GM23338 (cell line): ENCODE data around the gene ILK. TPM values are rescaled to one million over a fixed set of nuclear protein-coding genes. Genes with fewer than 3 reads are reported as not detected.

Experiments used
- ATAC-seq: fragments of 200-7000 bp; cut with Tn5 transposase; 3 replicates; pipeline ENCODE4 v1.9.1; 2020
- DNase-seq: peaks from one replicate; pipeline ENCODE4 v3.0.0-alpha.2; 2015; ENCODE audit warnings: low spot score
- H2AFZ ChIP-seq: fragments of 200-600 bp; sonication (generic); 2 replicates; pipeline ENCODE4 v1.8.0; 2016; ENCODE audit warnings: antibody characterized with exemption, mild to moderate bottlenecking, moderate library complexity
- H3F3A ChIP-seq: fragments of 200-600 bp; sonication (generic); replicated peaks from 2 replicates; pipeline ENCODE4 v1.8.0; 2017; ENCODE audit warnings: antibody characterized with exemption, mixed run types, low read depth
- H3K27ac ChIP-seq: fragments of 200-600 bp; sonication (generic); 2 replicates; pipeline ENCODE4 v1.6.1; 2016; ENCODE audit warnings: low read depth
- H3K27me3 ChIP-seq: fragments of 200-600 bp; sonication (generic); 2 replicates; pipeline ENCODE4 v1.8.0; 2016; ENCODE audit warnings: mild to moderate bottlenecking, mixed run types, moderate library complexity; ENCODE audit not compliant: insufficient read depth
- H3K36me3 ChIP-seq: fragments of 200-600 bp; sonication (generic); 2 replicates; pipeline ENCODE4 v1.8.0; 2016; ENCODE audit warnings: mild to moderate bottlenecking; ENCODE audit not compliant: insufficient read depth
- H3K4me1 ChIP-seq: fragments of 200-600 bp; sonication (generic); 2 replicates; pipeline ENCODE4 v1.8.0; 2016; ENCODE audit warnings: mild to moderate bottlenecking, moderate library complexity; ENCODE audit not compliant: insufficient read depth
- H3K4me2 ChIP-seq: fragments of 200-600 bp; sonication (generic); 2 replicates; pipeline ENCODE4 v1.7.1; 2017; ENCODE audit warnings: mixed run types
- H3K4me3 ChIP-seq: fragments of 200-600 bp; sonication (generic); 2 replicates; pipeline ENCODE4 v1.6.1; 2016; ENCODE audit warnings: mixed run types
- H3K79me2 ChIP-seq: fragments of 200-600 bp; sonication (generic); replicated peaks from 2 replicates; pipeline ENCODE4 v1.8.0; 2017; ENCODE audit warnings: mild to moderate bottlenecking; ENCODE audit not compliant: insufficient read depth
- H3K9me2 ChIP-seq: fragments of 200-600 bp; sonication (generic); 2 replicates; pipeline ENCODE4 v1.8.0; 2017; ENCODE audit not compliant: insufficient read depth
- H4K20me1 ChIP-seq: fragments of 200-600 bp; sonication (generic); replicated peaks from 2 replicates; pipeline ENCODE4 v1.8.0; 2017; ENCODE audit warnings: mild to moderate bottlenecking; ENCODE audit not compliant: insufficient read depth
- H3K27ac Mint-ChIP-seq: 2 replicates; pipeline ENCODE4 v1.8.0; 2020; ENCODE audit warnings: inconsistent platforms, mild to moderate bottlenecking, moderate library complexity, mixed read lengths
- H3K27me3 Mint-ChIP-seq: 3 replicates; pipeline ENCODE4 v1.8.0; 2022; ENCODE audit warnings: low read depth, mild to moderate bottlenecking, moderate library complexity, mixed read lengths, inconsistent platforms; ENCODE audit not compliant: insufficient read depth, poor library complexity
- H3K36me3 Mint-ChIP-seq: 3 replicates; pipeline ENCODE4 v1.8.0; 2021; ENCODE audit warnings: low read depth, mild to moderate bottlenecking, inconsistent platforms, moderate library complexity, mixed read lengths
- H3K4me1 Mint-ChIP-seq: 3 replicates; pipeline ENCODE4 v1.8.0; 2020; ENCODE audit warnings: mild to moderate bottlenecking, inconsistent platforms, mixed read lengths
- H3K4me3 Mint-ChIP-seq: 3 replicates; pipeline ENCODE4 v1.8.0; 2021; ENCODE audit warnings: moderate library complexity, mild to moderate bottlenecking, inconsistent platforms, mixed read lengths
- H3K9me3 Mint-ChIP-seq: 3 replicates; pipeline ENCODE4 v1.8.0; 2020; ENCODE audit warnings: moderate library complexity, mild to moderate bottlenecking, inconsistent platforms, mixed read lengths
- CREB1 ChIP-seq: fragments of 250-450 bp; sonication (Bioruptor Pico); IDR thresholded peaks from 2 replicates; pipeline ENCODE4 v1.5.0; 2020; ENCODE audit warnings: low read depth, mild to moderate bottlenecking, moderate library complexity
- CTCF ChIP-seq, 2 experiments: fragments of 200-600 bp in 1 of 2; sonication (generic) in 1 of 2; conservative IDR thresholded peaks; 2 replicates each; pipeline versions ENCODE4 v1.5.1 to v1.6.1; 2016 to 2017; ENCODE audit warnings: antibody characterized with exemption in 2 of 2, low read depth in 2 of 2, mild to moderate bottlenecking in 2 of 2, moderate library complexity in 1 of 2
- EZH2 ChIP-seq: fragments of 200-600 bp; sonication (generic); IDR thresholded peaks from one replicate; pipeline ENCODE4 v1.8.0; 2017; ENCODE audit warnings: antibody characterized with exemption, mild to moderate bottlenecking, low read depth; ENCODE audit not compliant: unreplicated experiment
- EZH2phosphoT487 ChIP-seq: fragments of 200-600 bp; sonication (generic); IDR thresholded peaks from one replicate; pipeline ENCODE4 v1.8.1; 2018; ENCODE audit warnings: antibody characterized with exemption; ENCODE audit not compliant: unreplicated experiment
- JUNB ChIP-seq: IDR thresholded peaks from one replicate; pipeline ENCODE4 v1.6.1; 2016; ENCODE audit warnings: antibody characterized with exemption; ENCODE audit not compliant: unreplicated experiment
- NANOG ChIP-seq: IDR thresholded peaks from 2 replicates; pipeline ENCODE4 v1.6.1; 2016; ENCODE audit warnings: antibody characterized with exemption, borderline replicate concordance
- POLR2AphosphoS5 ChIP-seq: IDR thresholded peaks from 2 replicates; pipeline ENCODE4 v1.6.1; 2016; ENCODE audit warnings: antibody characterized with exemption, low read depth
- REST ChIP-seq: IDR thresholded peaks from one replicate; pipeline ENCODE4 v1.6.1; 2018; ENCODE audit warnings: antibody characterized with exemption; ENCODE audit not compliant: unreplicated experiment
- STAT1 ChIP-seq: IDR thresholded peaks from one replicate; pipeline ENCODE4 v1.6.1; 2016; ENCODE audit warnings: antibody characterized with exemption; ENCODE audit not compliant: unreplicated experiment
- ZNF114 ChIP-seq: fragments of 250-450 bp; sonication (Bioruptor Pico); IDR thresholded peaks from 2 replicates; pipeline ENCODE4 v1.5.0; 2020; ENCODE audit warnings: mild to moderate bottlenecking, moderate library complexity
- ZNF331 ChIP-seq: fragments of 250-450 bp; sonication (Bioruptor Pico); IDR thresholded peaks from 2 replicates; pipeline ENCODE4 v1.5.0; 2020; ENCODE audit warnings: low read depth, mild to moderate bottlenecking, moderate library complexity
- ZNF462 ChIP-seq: fragments of 250-450 bp; sonication (Bioruptor Pico); IDR thresholded peaks from 2 replicates; pipeline ENCODE4 v1.5.0; 2020; ENCODE audit warnings: mild to moderate bottlenecking, moderate library complexity
- polyA plus RNA-seq: library from polyadenylated mRNA; unstranded; fragments of >200 nt; fragmentation: Nextera tagmentation; extraction: Ambion mirVana; gene quantifications from 2 replicates; pipeline ENCODE4 v1.2.1, GENCODE V29; 2016
- total RNA-seq: library from RNA; depleted of rRNA; stranded (reverse); fragments of >200 nt; shearing (Covaris generic); gene quantifications from 2 replicates; pipeline ENCODE4 v1.2.3, GENCODE V29; 2014
- TF ChIP-seq, protein P1 (sequence below): IDR thresholded peaks from 2 replicates; pipeline ENCODE4 v1.6.1; 2016; ENCODE audit warnings: antibody characterized with exemption

Gene ILK
- total and polyA plus RNA-seq, 2 experiments from 2014 or later: 62.6 to 91.0 TPM

DNA sequence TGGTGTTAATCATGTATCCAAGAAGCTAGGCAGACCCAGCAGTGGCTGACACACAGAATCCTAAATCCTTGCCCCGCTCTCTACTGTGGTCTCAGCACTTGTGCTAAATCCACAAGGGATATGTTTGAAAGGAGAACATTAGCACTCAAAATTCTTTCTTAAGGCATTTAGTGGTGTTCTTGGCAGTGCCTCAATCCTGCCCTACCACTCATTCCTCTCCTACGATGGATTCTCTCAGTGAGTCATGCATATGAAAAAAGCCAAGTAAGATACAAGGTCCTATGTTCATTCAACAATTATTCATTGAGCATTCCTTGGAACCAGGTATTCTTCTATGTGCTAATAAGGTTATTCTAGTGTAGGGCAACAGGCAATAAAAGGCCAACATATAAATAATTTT lies 31.4 kb upstream of the ILK start:
- H3K9me2 ChIP-seq: no peaks in the 10 kb centered on the region
- no peak overlapping the region for H2AFZ ChIP-seq
- Mint-ChIP-seq H3K9me3 (no peaks in the 10 kb centered on the region), H3K36me3 (no peaks in the 10 kb centered on the region), H3K27me3 (peaks cover 11% of the 10 kb centered on the region), H3K4me3 (no peak overlapping the region), H3K4me1 (peaks cover 13% of the 10 kb centered on the region), H3K27ac (no peak overlapping the region)
- H3K79me2 ChIP-seq: no peaks in the 10 kb centered on the region
- H3K27ac ChIP-seq: no peak overlapping the region
- no peaks in the 10 kb centered on the region for H3K36me3 ChIP-seq
- H4K20me1 ChIP-seq: no peaks in the 10 kb centered on the region; the same call in 1 of the 2 replicates
- no peak overlapping the region for H3K4me2 ChIP-seq
- DNase-seq: no peak
- no peaks in the 10 kb centered on the region for H3K4me1 ChIP-seq
- H3F3A ChIP-seq: no peaks in the 10 kb centered on the region
- peaks cover 10% of the 10 kb centered on the region; the same call in 1 of the 2 replicates for H3K27me3 ChIP-seq
- no peak overlapping the region for H3K4me3 ChIP-seq
- TF ChIP-seq, protein P1, sequence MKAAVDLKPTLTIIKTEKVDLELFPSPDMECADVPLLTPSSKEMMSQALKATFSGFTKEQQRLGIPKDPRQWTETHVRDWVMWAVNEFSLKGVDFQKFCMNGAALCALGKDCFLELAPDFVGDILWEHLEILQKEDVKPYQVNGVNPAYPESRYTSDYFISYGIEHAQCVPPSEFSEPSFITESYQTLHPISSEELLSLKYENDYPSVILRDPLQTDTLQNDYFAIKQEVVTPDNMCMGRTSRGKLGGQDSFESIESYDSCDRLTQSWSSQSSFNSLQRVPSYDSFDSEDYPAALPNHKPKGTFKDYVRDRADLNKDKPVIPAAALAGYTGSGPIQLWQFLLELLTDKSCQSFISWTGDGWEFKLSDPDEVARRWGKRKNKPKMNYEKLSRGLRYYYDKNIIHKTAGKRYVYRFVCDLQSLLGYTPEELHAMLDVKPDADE: no peak
- TF ChIP-seq ZNF462 (CRISPR knock-in tag): no peak
- TF ChIP-seq ZNF331 (CRISPR knock-in tag): no peak
- TF ChIP-seq CREB1 (CRISPR knock-in tag): no peak
- no peak for TF ChIP-seq EZH2phosphoT487
- no peak for TF ChIP-seq NANOG
- TF ChIP-seq EZH2: no peak
- TF ChIP-seq REST: no peak
- no peak for TF ChIP-seq POLR2AphosphoS5
- TF ChIP-seq JUNB: no peak
- TF ChIP-seq ZNF114 (CRISPR knock-in tag): no peak
- TF ChIP-seq STAT1: no peak
- no peak for TF ChIP-seq CTCF (conservative IDR thresholded peaks at IDR 0.05; ENCODE audit: low read depth in 2 of 2)
- ATAC-seq: no peak
